Heart right ventricle (tissue), 16 donors: ENCODE data around the gene OR10G4. TPM values are rescaled to one million over a fixed set of nuclear protein-coding genes. Genes with fewer than 3 reads are reported as not detected.
"Not testable (repeated sequence)": the region's sequence is repeated elsewhere in the genome, so short reads cannot be mapped to it uniquely, and the experiment has no call there.

Experiments
- ATAC-seq, 8 donors: fragments of 200-7000 bp; cut with Tn5 transposase; one replicate each; pipeline ENCODE4 v1.9.1; 2020; ENCODE audit warnings: mild to moderate bottlenecking in 8 of 8, moderate library complexity in 8 of 8, moderate number of reproducible peaks in 1 of 8
- DNase-seq, 2 donors: peaks; one replicate each; pipeline ENCODE4 v3.0.0-alpha.2; 2020
- H3K27ac ChIP-seq, 10 donors: fragments of 200-600 bp; sonication (generic) in 2 of 10; one replicate each; pipeline versions ENCODE4 v1.5.0 to v1.8.0; 2020 to 2022; ENCODE audit warnings: mild to moderate bottlenecking in 3 of 10
- H3K27me3 ChIP-seq, 7 donors: fragments of 200-600 bp; one replicate each; pipeline ENCODE4 v1.8.0; 2021 to 2022; ENCODE audit warnings: mild to moderate bottlenecking in 2 of 7
- H3K36me3 ChIP-seq, 9 donors: fragments of 200-600 bp; sonication (generic) in 1 of 9; one replicate each; pipeline versions ENCODE4 v1.5.0 to v1.8.0; 2020 to 2022; ENCODE audit warnings: mild to moderate bottlenecking in 2 of 9
- H3K4me1 ChIP-seq, 9 donors: fragments of 200-600 bp; sonication (generic) in 1 of 9; one replicate each; pipeline versions ENCODE4 v1.5.0 to v1.8.0; 2020 to 2022; ENCODE audit warnings: mild to moderate bottlenecking in 4 of 9
- H3K4me3 ChIP-seq, 10 donors: fragments of 200-600 bp; sonication (generic) in 2 of 10; one replicate each; pipeline versions ENCODE4 v1.5.0 to v1.8.0; 2020 to 2022; ENCODE audit warnings: mild to moderate bottlenecking in 7 of 10, moderate library complexity in 2 of 10
- H3K9me3 ChIP-seq, 11 donors: fragments of 200-600 bp in 10 of 11; sonication (generic) in 2 of 11; one replicate each; pipeline versions ENCODE4 v1.5.0 to v1.8.0; 2013 to 2022; ENCODE audit warnings: mild to moderate bottlenecking in 2 of 11, control low read depth in 1 of 11, moderate library complexity in 1 of 11
- WGBS, 2 donors: extraction: QIAGEN DNeasy Blood & Tissue Kit; methylation state at CpG; one replicate each; pipeline ENCODE4 v1.1.7; 2013; ENCODE audit warnings: inconsistent platforms in 1 of 2; 5-methylcytosine and 5-hydroxymethylcytosine counted together
- intact Hi-C, 10 donors: fragments of 100-400 bp; cut with DNase I; formaldehyde crosslinking; loops; one replicate each; pipeline versions ENCODE4 v1.11.1 to v1.14.2; 2022
- polyA plus RNA-seq, 2 donors: library from polyadenylated mRNA; stranded (reverse); fragments of 200-250 nt; gene quantifications; one replicate each; pipeline ENCODE4 v1.2.3, GENCODE V29; 2013
- total RNA-seq, 10 donors: library from RNA; stranded (reverse); fragmentation: NEBNext Ultra II Directional in 3 of 10; extraction: Animal tissue kit (Norgen Biotek cat#: 25700) in 3 of 10; gene quantifications; one replicate each; pipeline versions ENCODE4 v1.2.1 to v1.2.4, GENCODE V29; 2021 to 2023
- TF ChIP-seq, protein P1 (sequence below), 9 donors: fragments of 200-600 bp; sonication (generic) in 2 of 9; IDR thresholded peaks; one replicate each; pipeline versions ENCODE4 v1.5.0 to v1.8.0; 2021 to 2022; ENCODE audit warnings: antibody characterized with exemption in 9 of 9, mild to moderate bottlenecking in 5 of 9, moderate library complexity in 1 of 9
- donor health status: Arrhythmogenic right ventricular cardiomyopathy.
- donor health status: ischemic (EF 13 %, LVEDD 7.1; RV severe dilation, severe dysfunction).
- donor health status: healthy with polysubstance abuse.
- donor health status: DM: no; HTN: yes; CAD: no.
- donor health status: DM: no; HTN: no; CAD: no.
- donor health status: ischemic (EF 25% LVEDD 6.9; RV normal size, moderate dysfunction).
- donor health status: ischemic (EF 25% LVEDD 5.7; RV mildly dilated, moderate dysfunction).
- donor health status: healthy.
- donor health status: DM: yes; HTN: yes; CAD: no.
- donor health status: Ischemic cardiomyopathy.
- donor health status: ischemic (EF 35%, LVEDD 5.7; RV mildly dilated, moderate dysfunction).
- donor health status: nonischemic (EF 11% LVEDD 7.7; RV severe dilation, severe dysfunction).
- donor health status: DM: yes; HTN: yes; CAD: no.
- donor health status: PGD.
- donor health status: ischemic (EF 29% LVEDD 5.4; RV normal size, mild dysfunction).
- donor health status: nonischemic (EF 23%, LVEDD 6.1; RV moderate dilation, normal function).

The OR10G4 gene
- total and polyA plus RNA-seq, 12 donors, result not detected

DNA sequence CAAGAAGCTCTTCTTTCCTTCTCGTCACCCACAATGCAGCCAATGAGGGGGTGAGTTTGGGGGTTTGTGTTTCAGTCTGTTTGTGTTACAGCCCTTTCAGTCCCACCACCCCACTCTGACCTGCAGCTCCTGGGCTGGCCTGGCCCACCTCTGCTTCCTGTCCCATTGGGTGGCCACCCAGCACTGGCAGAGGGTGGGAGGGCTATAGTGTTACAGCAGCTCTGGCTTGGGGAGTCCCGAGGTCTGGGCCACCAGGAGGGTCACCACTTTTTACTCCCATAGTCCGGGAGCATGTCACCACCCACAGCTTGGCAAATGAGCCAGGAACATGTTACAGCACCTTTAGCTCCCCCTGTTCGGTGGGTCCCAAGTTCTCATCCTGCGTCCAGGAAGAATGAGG, 33.5 kb upstream of the OR10G4 start:
- H3K9me3 ChIP-seq, result peaks cover 0 to 14% (median 0%) of the 10 kb centered on the region in 11 donors
- no peaks in the 10 kb centered on the region for H3K27me3 ChIP-seq
- DNase-seq (no peak), ATAC-seq (no peak)
- H3K27ac ChIP-seq, result no peak overlapping the region
- intact Hi-C loops, result no loop called here
- no peaks in the 10 kb centered on the region for H3K4me1 ChIP-seq
- 84 to 85% methylated on average over 5 of the region's 5 CpGs for WGBS, 2 donors
- no peaks in the 10 kb centered on the region for H3K36me3 ChIP-seq
- no peak overlapping the region for H3K4me3 ChIP-seq
- TF ChIP-seq, protein P1, sequence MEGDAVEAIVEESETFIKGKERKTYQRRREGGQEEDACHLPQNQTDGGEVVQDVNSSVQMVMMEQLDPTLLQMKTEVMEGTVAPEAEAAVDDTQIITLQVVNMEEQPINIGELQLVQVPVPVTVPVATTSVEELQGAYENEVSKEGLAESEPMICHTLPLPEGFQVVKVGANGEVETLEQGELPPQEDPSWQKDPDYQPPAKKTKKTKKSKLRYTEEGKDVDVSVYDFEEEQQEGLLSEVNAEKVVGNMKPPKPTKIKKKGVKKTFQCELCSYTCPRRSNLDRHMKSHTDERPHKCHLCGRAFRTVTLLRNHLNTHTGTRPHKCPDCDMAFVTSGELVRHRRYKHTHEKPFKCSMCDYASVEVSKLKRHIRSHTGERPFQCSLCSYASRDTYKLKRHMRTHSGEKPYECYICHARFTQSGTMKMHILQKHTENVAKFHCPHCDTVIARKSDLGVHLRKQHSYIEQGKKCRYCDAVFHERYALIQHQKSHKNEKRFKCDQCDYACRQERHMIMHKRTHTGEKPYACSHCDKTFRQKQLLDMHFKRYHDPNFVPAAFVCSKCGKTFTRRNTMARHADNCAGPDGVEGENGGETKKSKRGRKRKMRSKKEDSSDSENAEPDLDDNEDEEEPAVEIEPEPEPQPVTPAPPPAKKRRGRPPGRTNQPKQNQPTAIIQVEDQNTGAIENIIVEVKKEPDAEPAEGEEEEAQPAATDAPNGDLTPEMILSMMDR (IDR thresholded peaks at IDR 0.05), result no peak

DNA sequence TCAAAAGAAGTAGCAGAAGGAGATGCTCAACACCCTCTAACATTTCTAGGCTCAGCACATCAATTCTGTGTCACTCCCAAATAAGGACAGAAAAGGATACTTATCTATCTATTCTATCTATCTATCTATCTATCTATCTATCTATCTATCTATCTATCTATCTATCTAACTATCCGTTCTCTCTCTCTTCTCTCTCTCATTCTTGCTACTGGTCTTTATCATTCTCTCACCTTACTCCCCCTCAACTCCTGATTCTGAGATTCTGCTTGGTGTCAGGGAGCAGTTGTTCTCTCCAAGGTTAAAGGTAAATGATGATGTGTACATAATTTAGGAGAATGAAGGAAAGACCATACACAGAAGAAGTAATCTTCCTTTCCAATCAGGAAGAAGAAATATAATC, 17.7 kb upstream of the OR10G4 start, which contains the start of gene OR10G6:
Gene OR10G6, minus strand, starts transcription at position 43 of the 400 bp plus-strand sequence. Its CDS starts 0 bp downstream, at position 43.
- DNase-seq, result no peak
- TF ChIP-seq, protein P1 (IDR thresholded peaks at IDR 0.05), result no peak
- H3K36me3 ChIP-seq, result no peaks in the 10 kb centered on the region
- intact Hi-C loops, result loop anchor here in 1 of 10 donors (5.0 kb wide), 1 partner anchor 1047 kb away; no protein-coding TSS in a partner anchor
- H3K4me3 ChIP-seq, result no peak within 1 kb of the TSS
- H3K27ac ChIP-seq, result no peak within 1 kb of the TSS
- no peaks in the 10 kb centered on the region for H3K4me1 ChIP-seq
- no peaks in the 10 kb centered on the region for H3K9me3 ChIP-seq
- no peaks in the 10 kb centered on the region for H3K27me3 ChIP-seq
- 75 to 76% methylated on average over 1 of the region's 1 CpG for WGBS, 2 donors
- no peak for ATAC-seq

DNA sequence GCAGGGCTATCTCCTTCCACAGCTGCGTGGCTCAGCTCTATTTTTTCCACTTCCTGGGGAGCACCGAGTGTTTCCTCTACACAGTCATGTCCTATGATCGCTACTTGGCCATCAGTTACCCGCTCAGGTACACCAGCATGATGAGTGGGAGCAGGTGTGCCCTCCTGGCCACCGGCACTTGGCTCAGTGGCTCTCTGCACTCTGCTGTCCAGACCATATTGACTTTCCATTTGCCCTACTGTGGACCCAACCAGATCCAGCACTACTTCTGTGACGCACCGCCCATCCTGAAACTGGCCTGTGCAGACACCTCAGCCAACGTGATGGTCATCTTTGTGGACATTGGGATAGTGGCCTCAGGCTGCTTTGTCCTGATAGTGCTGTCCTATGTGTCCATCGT, 3.0 kb downstream of the OR10G4 start:
- intact Hi-C loops, H3K4me1 ChIP-seq, H3K27ac ChIP-seq, ATAC-seq, DNase-seq, H3K36me3 ChIP-seq, H3K9me3 ChIP-seq, H3K4me3 ChIP-seq, H3K27me3 ChIP-seq: not testable (repeated sequence)
- 83 to 94% methylated on average over 6 to 7 of the region's 9 CpGs for WGBS, 2 donors

DNA sequence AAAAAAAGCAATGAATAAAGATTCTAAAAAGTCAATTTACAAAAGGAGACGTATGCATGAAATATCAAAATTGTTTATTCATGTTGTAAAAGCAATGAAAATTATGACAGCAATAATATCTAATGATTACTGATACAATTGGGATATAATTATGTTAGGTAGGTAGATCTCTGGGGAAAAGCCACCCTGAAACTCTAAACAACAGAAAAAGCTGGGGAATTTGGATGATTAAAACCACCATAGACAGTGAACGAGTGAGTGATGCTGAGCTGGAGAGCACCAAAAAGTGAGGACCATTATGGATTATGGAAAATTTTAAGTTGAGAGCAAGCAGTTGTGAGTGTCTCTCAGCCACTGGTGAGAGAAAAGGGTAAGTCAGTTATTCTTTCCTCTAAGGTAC, 13.7 kb downstream of the OR10G4 start, which contains the start of gene OR10G8:
Gene OR10G8, plus strand, starts transcription at position 301 of the 400 bp plus-strand sequence. CDS start 2,825 bp downstream, outside the sequence.
- no peak for ATAC-seq
- TF ChIP-seq, protein P1 (IDR thresholded peaks at IDR 0.05), result no peak
- intact Hi-C loops, result no loop called here

DNA sequence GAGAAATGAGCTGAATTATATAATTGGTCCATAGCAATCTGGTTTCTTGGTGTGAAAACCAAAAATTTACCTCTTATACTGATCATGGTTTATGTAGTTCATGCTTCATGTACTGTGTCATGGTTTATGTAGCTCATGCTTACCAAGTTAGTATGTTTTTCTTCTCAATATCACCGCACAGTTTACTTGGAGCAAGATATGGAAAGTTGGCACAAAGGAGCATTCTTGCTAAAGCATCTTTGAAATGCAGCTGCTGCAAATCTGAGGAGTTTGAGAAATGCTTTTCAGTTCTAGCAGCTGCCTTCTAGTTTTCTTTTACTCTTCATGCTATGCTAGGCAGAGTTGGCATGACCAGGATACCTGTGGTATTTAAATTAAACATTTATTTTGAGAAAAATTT, 23.9 kb downstream of the OR10G4 start:
- TF ChIP-seq, protein P1 (IDR thresholded peaks at IDR 0.05), result no peak
- DNase-seq (no peak), ATAC-seq (no peak)
- 50 to 62% methylated on average over 1 of the region's 1 CpG for WGBS, 2 donors
- no peaks in the 10 kb centered on the region for H3K36me3 ChIP-seq
- intact Hi-C loops, result no loop called here
- no peak overlapping the region for H3K27ac ChIP-seq
- no peaks in the 10 kb centered on the region for H3K9me3 ChIP-seq
- H3K4me1 ChIP-seq, result no peaks in the 10 kb centered on the region
- no peak overlapping the region for H3K4me3 ChIP-seq
- H3K27me3 ChIP-seq, result peaks cover 0 to 3% (median 0%) of the 10 kb centered on the region in 7 donors

More for the DNA sequence above, 13.7 kb downstream of the OR10G4 start, which contains the start of gene OR10G8:
- Histone ChIP-seq H3K4me1 (no peaks in the 10 kb centered on the region), H3K27ac (no peak within 1 kb of the TSS), H3K9me3 (no peaks in the 10 kb centered on the region), H3K4me3 (no peak within 1 kb of the TSS), H3K27me3 (no peaks in the 10 kb centered on the region), H3K36me3 (no peaks in the 10 kb centered on the region)
- WGBS, 2 donors, result 76 to 83% methylated on average over 2 of the region's 2 CpGs
- DNase-seq, result no peak
